22Rv1 (cell line): Measurements from ENCODE around the gene ARSJ.

ENCODE experiments used
- H3K27ac ChIP-seq: fragments of 450-650 bp; 2 replicates; pipeline ENCODE4 v1.5.1; 2017
- ZFX ChIP-seq: fragments of 450-650 bp; IDR thresholded peaks from 2 replicates; pipeline ENCODE4 v1.6.1; 2017; ENCODE audit warnings: antibody characterized with exemption, borderline replicate concordance
- TF ChIP-seq, protein P1 (sequence below): fragments of 450-650 bp; IDR thresholded peaks from 2 replicates; pipeline ENCODE4 v1.5.1; 2017; ENCODE audit warnings: mild to moderate bottlenecking

The ARSJ gene

DNA sequence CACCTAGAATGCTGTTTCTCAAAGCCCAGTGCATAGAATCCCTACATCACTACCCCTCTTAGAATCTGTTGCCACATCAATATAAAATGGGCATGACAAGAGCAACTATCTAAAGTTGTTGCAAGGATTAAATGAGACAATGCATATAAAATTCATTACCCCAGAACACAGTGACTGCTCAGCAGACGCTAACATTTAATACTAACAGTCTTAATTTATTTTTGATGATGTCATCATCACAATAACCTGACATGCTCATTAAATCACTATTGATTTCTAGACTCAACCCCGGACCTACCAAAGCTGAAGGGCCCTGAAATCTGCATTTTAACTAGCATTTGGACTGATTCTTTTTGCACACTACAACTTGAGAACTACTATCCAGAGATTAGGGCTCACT is 3.9 kb downstream of the ARSJ start:
- TF ChIP-seq ZFX: no peak
- TF ChIP-seq, protein P1, sequence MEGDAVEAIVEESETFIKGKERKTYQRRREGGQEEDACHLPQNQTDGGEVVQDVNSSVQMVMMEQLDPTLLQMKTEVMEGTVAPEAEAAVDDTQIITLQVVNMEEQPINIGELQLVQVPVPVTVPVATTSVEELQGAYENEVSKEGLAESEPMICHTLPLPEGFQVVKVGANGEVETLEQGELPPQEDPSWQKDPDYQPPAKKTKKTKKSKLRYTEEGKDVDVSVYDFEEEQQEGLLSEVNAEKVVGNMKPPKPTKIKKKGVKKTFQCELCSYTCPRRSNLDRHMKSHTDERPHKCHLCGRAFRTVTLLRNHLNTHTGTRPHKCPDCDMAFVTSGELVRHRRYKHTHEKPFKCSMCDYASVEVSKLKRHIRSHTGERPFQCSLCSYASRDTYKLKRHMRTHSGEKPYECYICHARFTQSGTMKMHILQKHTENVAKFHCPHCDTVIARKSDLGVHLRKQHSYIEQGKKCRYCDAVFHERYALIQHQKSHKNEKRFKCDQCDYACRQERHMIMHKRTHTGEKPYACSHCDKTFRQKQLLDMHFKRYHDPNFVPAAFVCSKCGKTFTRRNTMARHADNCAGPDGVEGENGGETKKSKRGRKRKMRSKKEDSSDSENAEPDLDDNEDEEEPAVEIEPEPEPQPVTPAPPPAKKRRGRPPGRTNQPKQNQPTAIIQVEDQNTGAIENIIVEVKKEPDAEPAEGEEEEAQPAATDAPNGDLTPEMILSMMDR: no peak
- no peak overlapping the region for H3K27ac ChIP-seq

DNA sequence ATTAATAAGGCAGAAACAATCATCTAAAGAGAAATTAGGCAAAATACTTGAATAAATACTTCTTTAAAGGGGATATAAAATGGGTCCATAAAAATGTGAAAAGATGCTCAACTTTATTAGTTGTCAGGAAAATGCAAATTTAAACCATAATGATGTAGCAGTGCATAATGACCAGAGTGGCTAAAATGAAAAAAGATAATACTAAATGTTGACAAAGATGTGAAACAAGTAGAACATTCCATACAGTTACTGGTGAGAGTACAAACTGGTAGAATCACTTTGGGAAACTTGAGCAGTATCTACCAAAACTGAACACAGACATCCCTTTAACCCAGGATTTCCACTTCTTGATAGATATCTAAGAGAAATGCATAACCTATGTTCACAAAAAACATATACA is 5.0 kb downstream of the ARSJ start:
- TF ChIP-seq ZFX: no peak
- TF ChIP-seq, protein P1: no peak
- no peak overlapping the region for H3K27ac ChIP-seq

DNA sequence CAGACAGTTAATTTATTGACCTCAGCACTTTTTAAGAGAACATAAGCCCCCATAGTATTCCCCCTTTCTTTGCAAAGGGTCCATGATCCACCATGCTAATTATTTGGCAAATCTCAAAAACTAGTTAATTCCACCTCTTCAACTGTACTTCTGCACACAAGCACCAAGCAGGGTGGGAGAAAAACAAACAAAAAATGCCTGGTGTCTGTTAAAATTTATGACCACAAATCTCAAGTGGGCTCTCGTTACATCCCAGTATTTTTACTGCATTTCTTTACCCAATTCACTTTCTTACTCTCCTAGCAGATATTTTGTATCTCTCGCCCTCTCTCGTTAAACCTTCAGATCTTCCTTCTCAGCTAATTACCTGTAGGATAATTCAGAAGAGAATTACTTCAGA is 6.1 kb downstream of the ARSJ start:
- no peak overlapping the region for H3K27ac ChIP-seq
- TF ChIP-seq, protein P1: no peak
- TF ChIP-seq ZFX: no peak

DNA sequence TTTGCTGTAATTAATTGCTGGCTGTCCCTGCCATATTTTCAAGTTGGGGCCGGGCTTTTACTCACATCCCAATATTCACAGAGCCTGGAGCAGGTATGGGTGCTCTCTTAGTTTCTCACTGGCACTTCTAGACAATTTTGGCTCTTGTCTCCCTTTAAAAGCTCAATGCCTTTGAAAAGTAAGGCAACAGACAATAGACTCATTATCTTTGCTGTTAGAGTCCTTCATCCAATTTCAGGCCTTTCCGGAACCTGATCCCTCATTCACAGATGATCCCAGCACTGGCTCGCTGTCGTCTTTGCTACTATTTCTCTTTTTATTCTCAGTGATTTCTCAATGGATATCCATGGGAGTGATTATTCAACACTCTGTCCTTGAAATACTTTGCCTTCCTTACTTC is 6.7 kb downstream of the ARSJ start:
- no peak for TF ChIP-seq ZFX
- TF ChIP-seq, protein P1: no peak
- H3K27ac ChIP-seq: no peak overlapping the region

DNA sequence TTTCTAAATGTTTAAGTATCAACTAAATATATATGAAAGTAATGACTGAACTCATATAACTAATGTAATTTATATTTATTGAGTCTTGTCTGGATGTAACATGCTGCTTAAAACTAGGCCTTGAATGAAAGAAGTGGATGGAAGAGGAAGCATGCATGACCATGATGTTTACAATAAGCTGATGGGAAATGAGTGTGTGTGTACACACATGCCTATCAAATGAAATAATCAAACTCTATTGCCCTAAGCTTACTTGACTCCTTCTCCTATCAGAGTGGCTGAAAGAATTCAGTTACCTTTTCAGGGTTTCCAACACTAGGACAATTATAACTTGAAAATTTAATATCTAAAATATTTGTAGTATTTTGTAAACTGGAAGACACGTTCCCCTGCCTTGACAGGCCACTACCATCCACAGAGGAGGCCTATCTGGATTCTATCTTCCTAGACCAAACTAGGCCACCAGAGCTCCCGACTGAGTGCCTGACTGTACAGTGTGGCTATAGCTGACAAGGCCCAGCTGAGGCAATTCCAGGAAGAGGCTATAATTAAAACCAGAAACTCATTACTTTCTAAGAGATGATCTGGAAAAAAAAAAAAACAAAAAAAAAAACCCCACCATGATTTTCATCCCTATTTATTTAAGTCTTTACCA is 7.6 kb downstream of the ARSJ start:
- no peak overlapping the region; the same call in 1 of the 2 replicates for H3K27ac ChIP-seq
- TF ChIP-seq, protein P1: no peak
- TF ChIP-seq ZFX: no peak

DNA sequence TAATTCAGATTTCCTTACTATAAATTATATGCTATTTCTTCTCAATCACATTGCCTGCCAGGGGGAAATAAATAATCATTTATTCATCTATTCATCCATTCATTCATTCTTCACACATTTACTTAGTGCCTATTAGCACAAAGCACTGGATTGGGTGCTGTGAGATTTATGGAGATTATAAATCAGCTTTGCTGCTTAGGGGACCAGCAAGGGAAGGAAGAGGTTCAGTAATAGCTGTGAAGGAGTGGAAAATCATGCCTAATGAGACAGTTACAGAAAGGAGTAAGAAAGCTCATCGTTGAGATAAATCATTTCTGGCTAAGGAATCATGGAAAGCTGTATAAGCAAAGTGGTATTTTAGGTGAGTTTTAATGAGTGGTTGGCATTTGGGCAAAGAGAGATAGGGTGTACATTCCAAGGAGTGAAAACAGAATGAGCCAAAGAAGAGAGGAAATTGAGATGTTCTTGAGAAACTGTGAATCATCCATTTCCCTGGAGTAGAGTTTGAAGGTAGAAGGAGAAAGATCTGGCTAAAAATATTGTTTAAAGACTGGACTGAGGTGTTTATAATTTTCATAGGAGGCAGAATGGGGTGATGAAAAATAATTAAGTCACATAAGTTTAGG is 9.6 kb downstream of the ARSJ start:
- TF ChIP-seq, protein P1: no peak
- TF ChIP-seq ZFX: no peak
- H3K27ac ChIP-seq: no peak overlapping the region

DNA sequence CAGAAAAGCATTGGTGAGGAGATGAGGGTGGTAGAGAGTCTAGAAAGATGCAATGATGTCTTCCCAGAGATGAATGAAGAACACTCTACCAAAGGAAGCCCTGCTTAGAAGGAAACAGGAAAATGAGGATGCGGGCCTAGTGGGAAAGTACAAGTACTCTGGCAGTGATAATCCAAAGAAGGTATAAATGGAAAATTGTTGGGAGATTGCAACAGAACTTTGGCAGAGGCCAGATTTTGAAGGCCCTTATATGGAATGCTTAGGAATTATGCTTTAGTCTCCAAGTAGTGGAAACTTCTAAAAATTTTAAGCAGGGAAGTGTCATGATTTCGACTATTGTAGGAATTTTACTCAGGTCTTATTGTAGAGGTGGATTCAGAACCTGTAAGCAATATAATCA is 11.0 kb downstream of the ARSJ start:
- no peak overlapping the region for H3K27ac ChIP-seq
- TF ChIP-seq, protein P1: no peak
- no peak for TF ChIP-seq ZFX
